Muscle of leg (tissue), 11 donors: ENCODE results near the gene FIGN. TPM values are rescaled to one million over a fixed set of nuclear protein-coding genes. Genes with fewer than 3 reads are reported as not detected.
A peak's percentile ranks its signal among the peaks of the same experiment; 100 is the strongest.

Source experiments
- DNase-seq: peaks from one replicate; pipeline ENCODE4 v3.0.0; 2013
- H3K27ac ChIP-seq: one replicate; pipeline ENCODE4 v1.5.1; 2013; ENCODE audit warnings: mild to moderate bottlenecking, low read length, control low read depth
- H3K27me3 ChIP-seq: one replicate; pipeline ENCODE4 v1.6.1; 2013; ENCODE audit warnings: low read length; ENCODE audit not compliant: control insufficient read depth, insufficient read depth
- H3K36me3 ChIP-seq: one replicate; pipeline ENCODE4 v1.6.1; 2013; ENCODE audit warnings: low read length; ENCODE audit not compliant: control insufficient read depth, insufficient read depth
- H3K4me1 ChIP-seq: one replicate; pipeline ENCODE4 v1.6.1; 2013; ENCODE audit warnings: low read length; ENCODE audit not compliant: control insufficient read depth, insufficient read depth
- H3K4me3 ChIP-seq: one replicate; pipeline ENCODE4 v1.5.1; 2013; ENCODE audit warnings: low read length, control low read depth
- H3K9me3 ChIP-seq: replicated peaks from 2 replicates; pipeline ENCODE4 v1.6.1; 2013; ENCODE audit warnings: low read depth, low read length; ENCODE audit not compliant: control insufficient read depth
- WGBS: methylation state at CpG from one replicate; pipeline ENCODE4 v1.1.5; 2013; ENCODE audit warnings: missing lambda C conversion rate; ENCODE audit not compliant: insufficient coverage; 5-methylcytosine and 5-hydroxymethylcytosine counted together
- polyA plus RNA-seq, 8 donors: library from polyadenylated mRNA; unstranded; fragments of 120-200 nt; gene quantifications; one replicate each; pipeline versions ENCODE4 v1.2.1 to v1.2.3, GENCODE V29; 2013; ENCODE audit warnings: inconsistent platforms in 1 of 8, low replicate concordance in 1 of 8; ENCODE audit not compliant: insufficient read length in 8 of 8, insufficient read depth in 1 of 8
- total RNA-seq: library from RNA; stranded (reverse); fragments of 120-200 nt; gene quantifications from one replicate; pipeline ENCODE4 v1.2.4, GENCODE V29; 2013

The FIGN gene
- total and polyA plus RNA-seq, 9 donors: 0.53 to 2.2 (median 0.95) TPM

DNA sequence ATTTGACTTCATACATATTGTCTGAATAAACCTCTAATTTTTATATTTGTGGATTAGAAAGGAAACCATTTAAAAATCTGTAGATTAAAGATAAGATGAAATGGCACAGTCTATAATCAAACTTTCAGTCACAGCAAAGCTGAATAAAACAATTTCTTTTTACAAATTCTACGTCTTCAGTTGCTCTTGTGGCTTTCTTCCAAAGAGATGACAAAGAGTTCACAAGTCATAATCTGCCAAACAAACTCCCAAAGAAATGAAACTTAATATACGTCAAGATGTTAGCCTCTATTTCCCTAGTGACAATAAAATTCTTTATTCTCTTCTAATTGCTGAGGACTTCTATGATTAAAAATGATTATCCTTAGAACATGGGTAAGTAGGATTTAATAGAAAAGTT is 66.3 kb downstream of the FIGN start:
- WGBS: no CpG with 5 or more reads among the region's 2 CpGs

DNA sequence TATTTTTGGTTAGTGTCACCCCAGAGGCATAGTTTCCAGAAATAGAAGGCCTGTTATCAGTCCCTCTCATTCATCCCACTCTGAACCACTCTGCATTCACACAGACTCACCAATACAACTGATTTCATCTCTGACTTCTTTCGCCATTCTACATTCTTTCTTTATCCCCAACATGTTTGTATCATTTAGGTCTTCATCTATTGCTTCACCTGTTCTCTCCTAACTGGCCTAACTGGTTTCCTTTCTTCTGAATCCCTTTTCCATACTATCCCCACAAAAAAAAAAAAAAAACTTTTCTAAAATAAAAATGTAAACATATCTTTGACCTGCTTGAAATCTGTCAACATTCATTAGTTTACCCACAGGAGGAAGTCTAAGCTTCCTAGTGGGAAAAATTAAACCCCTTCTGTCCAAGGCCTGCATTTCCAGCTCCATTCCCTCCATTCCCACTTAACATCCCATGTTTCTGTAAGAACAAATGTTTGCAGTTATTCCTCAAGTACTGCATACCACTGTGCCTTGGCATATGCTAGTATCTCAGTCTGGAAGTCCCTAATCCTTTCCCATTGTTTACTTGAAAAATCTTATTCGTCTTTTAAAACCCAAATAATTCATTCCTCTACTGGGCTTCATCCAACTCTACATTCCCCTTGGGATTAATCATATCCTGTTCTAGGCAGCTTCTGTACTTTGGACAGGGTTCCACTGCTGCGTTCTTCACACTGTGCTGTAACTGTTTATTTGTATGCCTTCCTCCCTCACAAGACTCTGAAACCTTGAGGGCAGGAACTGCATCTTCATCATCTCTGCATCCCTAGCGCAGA is 68.5 kb downstream of the FIGN start:
- WGBS: 54% methylated on average over 2 of the region's 4 CpGs
- peak; percentile 14 for DNase-seq
- Histone ChIP-seq H3K36me3 (no peaks in the 10 kb centered on the region), H3K4me1 (no peaks in the 10 kb centered on the region), H3K4me3 (no peak overlapping the region), H3K9me3 (no peaks in the 10 kb centered on the region), H3K27me3 (no peaks in the 10 kb centered on the region), H3K27ac (no peak overlapping the region)

More for the DNA sequence above, 66.3 kb downstream of the FIGN start:
- peak; percentile 36 for DNase-seq
- Histone ChIP-seq H3K4me1 (no peaks in the 10 kb centered on the region), H3K36me3 (no peaks in the 10 kb centered on the region), H3K9me3 (no peaks in the 10 kb centered on the region), H3K27me3 (no peaks in the 10 kb centered on the region), H3K4me3 (no peak overlapping the region), H3K27ac (no peak overlapping the region)

DNA sequence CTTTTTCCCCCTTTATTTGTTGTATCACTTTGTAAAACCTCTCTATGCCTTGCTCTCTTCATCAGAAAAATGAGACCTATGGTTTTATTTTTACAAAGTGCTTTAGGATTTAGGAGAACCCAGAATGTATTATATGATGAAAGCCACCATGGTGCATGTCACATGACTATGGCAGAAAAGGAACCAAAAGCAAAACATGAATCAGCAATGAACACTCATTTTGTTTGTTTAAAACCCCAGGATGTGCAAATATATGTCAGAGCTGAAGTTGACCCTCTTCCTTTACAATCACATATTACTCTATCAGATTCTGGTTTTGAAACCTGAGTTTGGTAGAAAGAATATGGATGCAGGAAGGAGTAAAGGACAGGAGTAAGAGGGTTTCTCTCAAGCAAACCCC is 70.0 kb downstream of the FIGN start:
- Histone ChIP-seq H3K27ac (no peak overlapping the region), H3K27me3 (no peaks in the 10 kb centered on the region), H3K4me3 (no peak overlapping the region), H3K9me3 (no peaks in the 10 kb centered on the region), H3K4me1 (no peaks in the 10 kb centered on the region), H3K36me3 (no peaks in the 10 kb centered on the region)
- DNase-seq: no peak

DNA sequence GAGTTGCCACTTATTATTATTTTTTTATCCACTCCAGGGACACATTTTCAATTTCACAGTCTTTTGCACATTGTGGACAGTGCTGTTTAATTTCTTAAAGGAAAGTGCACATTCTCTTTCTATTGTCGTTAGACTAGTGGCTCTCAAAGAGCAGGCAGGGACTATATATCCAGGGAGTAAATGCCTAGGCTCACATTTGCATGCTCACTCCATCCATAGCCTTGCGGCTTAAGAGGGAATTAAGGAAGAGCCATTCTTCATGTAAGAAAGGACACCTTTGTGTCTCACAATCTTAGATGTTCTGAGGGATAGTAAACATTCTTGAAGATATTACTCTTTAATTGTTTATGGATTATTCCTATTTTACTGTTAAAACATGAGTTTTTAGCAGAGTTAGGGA is 70.8 kb downstream of the FIGN start:
- Histone ChIP-seq H3K9me3 (no peaks in the 10 kb centered on the region), H3K4me3 (no peak overlapping the region), H3K36me3 (no peaks in the 10 kb centered on the region), H3K27me3 (no peaks in the 10 kb centered on the region), H3K4me1 (no peaks in the 10 kb centered on the region), H3K27ac (no peak overlapping the region)
- WGBS: 20% methylated on average over 1 of the region's 2 CpGs
- no peak for DNase-seq

DNA sequence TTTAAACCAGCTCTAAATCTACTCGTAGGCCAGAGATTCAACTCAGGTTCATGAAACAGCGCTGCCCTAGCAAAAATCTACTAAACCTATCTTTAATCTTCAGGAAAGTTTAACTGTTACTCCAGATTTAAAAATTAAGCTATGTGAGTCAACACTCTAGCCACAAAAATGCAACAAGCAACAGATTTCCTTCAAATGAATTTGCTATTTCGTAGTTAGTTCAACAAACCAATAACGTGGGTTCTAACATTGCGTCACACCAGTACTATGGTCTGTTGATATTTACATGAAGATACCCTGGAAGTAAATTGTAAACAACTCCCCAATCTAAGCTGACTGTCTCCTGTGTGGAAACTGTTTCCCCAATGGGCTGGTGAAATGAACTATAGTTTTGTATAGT is 71.2 kb downstream of the FIGN start:
- no peak overlapping the region for H3K27ac ChIP-seq

DNA sequence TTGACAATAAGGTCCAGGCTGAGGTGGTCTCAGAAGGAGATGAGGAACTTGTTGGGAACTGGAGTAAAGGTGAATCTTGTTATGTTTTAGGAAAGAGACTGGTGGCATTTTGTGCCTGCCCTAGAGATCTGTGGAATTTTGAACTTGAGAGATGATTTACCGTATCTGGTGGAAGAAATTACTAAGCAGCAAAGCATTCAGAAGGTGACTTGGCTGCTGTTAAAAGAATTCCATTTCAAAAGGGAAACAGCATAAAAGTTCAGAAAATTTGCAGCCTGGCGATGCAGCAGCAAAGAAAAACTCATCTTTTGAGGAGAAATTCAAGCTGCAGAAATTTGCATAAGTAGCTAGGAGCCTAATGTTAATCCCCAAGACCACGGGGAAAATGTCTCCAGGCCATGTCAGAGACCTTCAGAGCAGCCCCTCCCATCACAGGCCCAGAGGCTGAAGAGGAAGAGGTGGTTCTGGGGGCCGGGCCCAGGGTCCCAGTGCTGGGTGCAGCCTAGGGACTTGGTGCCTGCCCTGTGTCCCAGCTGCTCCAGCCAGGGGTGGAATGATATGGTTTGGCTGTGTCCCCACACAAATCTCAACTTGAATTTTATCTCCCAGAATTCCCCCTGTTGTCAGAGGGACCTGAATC is 73.5 kb downstream of the FIGN start:
- Histone ChIP-seq H3K9me3 (no peaks in the 10 kb centered on the region), H3K4me1 (no peaks in the 10 kb centered on the region), H3K36me3 (no peaks in the 10 kb centered on the region), H3K4me3 (no peak overlapping the region), H3K27me3 (no peaks in the 10 kb centered on the region), H3K27ac (no peak overlapping the region)
- WGBS: 54% methylated on average over 2 of the region's 4 CpGs
- DNase-seq: peak; percentile 10

More for the DNA sequence above, 71.2 kb downstream of the FIGN start:
- H3K4me3 ChIP-seq: no peak overlapping the region
- no peaks in the 10 kb centered on the region for H3K27me3 ChIP-seq
- DNase-seq: no peak
- no peaks in the 10 kb centered on the region for H3K9me3 ChIP-seq
- H3K36me3 ChIP-seq: no peaks in the 10 kb centered on the region
- WGBS: 81% methylated on average over 2 of the region's 5 CpGs
- no peaks in the 10 kb centered on the region for H3K4me1 ChIP-seq

DNA sequence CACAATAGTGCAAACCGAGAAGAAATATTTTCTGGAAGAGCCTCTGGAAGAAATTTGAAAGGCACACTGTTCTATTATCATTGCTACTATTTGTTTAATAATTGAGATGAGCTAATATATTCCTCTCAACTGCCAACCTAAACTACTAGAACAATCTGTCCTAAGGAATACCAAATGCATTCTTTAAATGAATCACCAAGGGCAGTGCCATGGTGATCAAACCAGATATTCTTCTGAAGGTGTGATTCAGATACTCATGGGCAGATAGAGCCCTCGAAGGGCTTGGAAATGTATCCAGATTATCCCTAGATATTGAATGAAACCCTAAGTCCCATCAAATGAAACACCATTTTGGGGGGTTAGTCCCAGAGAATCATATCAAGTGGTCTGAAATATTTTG is 76.6 kb downstream of the FIGN start:
- H3K36me3 ChIP-seq: no peaks in the 10 kb centered on the region
- no peaks in the 10 kb centered on the region for H3K27me3 ChIP-seq
- H3K4me1 ChIP-seq: no peaks in the 10 kb centered on the region
- no peak overlapping the region for H3K27ac ChIP-seq
- 80% methylated on average over 1 of the region's 2 CpGs for WGBS
- H3K9me3 ChIP-seq: no peaks in the 10 kb centered on the region
- DNase-seq: no peak
- H3K4me3 ChIP-seq: no peak overlapping the region

DNA sequence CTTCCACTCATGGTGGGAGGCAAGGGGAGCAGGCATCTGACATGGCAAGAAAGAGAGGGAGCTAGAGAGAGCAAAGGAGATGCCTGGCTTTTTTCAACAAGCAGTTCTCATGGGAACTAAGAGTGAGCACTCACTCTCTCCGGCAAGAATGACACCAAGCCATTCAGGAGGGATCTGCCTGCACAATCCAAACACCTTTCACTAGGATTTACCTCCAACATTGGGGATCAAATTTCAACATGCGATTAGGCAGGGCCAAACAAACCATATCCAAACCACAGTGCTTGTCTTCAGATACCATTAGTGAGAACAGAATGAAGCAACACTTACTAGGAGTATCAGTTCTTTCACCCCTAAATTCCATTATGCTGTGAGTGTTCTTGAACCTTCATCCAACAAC is 77.3 kb downstream of the FIGN start:
- no peaks in the 10 kb centered on the region for H3K4me1 ChIP-seq
- H3K27me3 ChIP-seq: no peaks in the 10 kb centered on the region
- 29% methylated on average over 1 of the region's 2 CpGs for WGBS
- H3K9me3 ChIP-seq: no peaks in the 10 kb centered on the region
- no peak overlapping the region for H3K4me3 ChIP-seq
- no peak overlapping the region for H3K27ac ChIP-seq
- no peaks in the 10 kb centered on the region for H3K36me3 ChIP-seq
- DNase-seq: no peak

DNA sequence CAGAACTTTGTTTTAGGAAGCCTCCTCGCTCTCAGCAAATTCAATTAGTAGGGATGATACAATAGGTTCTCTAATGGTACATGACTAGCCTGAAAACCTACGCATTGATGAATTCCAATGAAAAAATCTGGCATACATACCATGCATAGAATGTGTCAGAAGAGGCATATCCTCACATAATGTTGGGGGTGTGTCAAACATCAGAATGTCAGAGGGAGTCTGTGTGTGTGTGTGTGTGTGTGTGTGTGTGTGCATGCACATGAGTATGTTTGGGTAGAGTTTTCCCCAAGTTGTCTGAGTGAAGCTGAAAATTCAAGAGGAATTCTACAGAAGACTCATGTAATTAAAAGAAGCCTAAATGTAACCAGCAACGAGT is 78.5 kb downstream of the FIGN start:
- no peak for DNase-seq
- no peak overlapping the region for H3K27ac ChIP-seq
- H3K9me3 ChIP-seq: no peaks in the 10 kb centered on the region
- no peaks in the 10 kb centered on the region for H3K4me1 ChIP-seq
- H3K36me3 ChIP-seq: no peaks in the 10 kb centered on the region
- no peaks in the 10 kb centered on the region for H3K27me3 ChIP-seq
- H3K4me3 ChIP-seq: no peak overlapping the region
- WGBS: no CpG with 5 or more reads among the region's 3 CpGs

DNA sequence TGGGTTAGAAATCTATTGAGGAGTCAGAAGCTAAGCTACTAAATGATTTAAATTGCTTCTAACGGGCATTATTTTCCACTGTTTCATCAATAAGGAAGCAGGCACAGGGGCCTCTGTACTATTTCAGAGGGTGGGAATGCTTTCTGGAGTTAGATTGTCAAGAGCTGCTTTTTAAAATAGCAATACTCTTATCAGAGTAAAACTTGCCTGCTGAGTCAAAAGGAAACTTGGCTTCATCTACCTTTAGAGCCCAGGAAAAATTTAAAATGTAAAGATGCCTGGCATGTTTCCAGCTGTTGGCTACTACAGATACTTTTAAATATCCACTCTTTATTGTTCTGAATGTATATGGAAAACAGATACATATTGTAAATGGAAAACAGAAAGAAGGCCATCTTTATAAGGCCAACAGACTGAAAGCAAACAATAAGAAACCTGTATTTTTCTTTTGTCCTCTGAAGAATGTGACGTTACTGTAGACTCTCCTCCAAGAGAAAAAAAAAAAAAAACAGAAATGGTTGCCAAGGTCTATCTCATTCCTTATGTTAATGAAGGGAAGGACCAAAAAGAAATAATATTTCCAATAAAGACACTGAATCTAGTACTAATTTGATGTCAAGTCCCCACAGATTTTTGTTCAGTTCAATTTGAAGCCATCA is 79.1 kb downstream of the FIGN start:
- Histone ChIP-seq H3K36me3 (no peaks in the 10 kb centered on the region), H3K4me3 (no peak overlapping the region), H3K4me1 (no peaks in the 10 kb centered on the region), H3K9me3 (no peaks in the 10 kb centered on the region), H3K27ac (no peak overlapping the region), H3K27me3 (no peaks in the 10 kb centered on the region)
- DNase-seq: peak; percentile 7
- no CpG with 5 or more reads among the region's 2 CpGs for WGBS
